Measurements from ENCODE around the gene TRERF1.

The TRERF1 gene

GRCh38 chr6:42249279-42249678 is 202.4 kb downstream of the TRERF1 start:
- H3K27me3 ChIP-seq (ENCODE audit: insufficient read depth, low read length), result peaks cover 4% of the 10 kb centered on the region
- no peaks in the 10 kb centered on the region for H3K79me2 ChIP-seq (ENCODE audit: insufficient read depth, low read length)
- H3K9ac ChIP-seq (ENCODE audit: low read length), result no peak overlapping the region
- H3K9me3 ChIP-seq (ENCODE audit: low read length), result no peaks in the 10 kb centered on the region
- H2AFZ ChIP-seq (ENCODE audit: low read length), result no peak overlapping the region
- H3K9me2 ChIP-seq (ENCODE audit: low read depth, low read length), result no peaks in the 10 kb centered on the region
- no peak overlapping the region for H3K4me3 ChIP-seq (ENCODE audit: low read depth, low read length, poor library complexity, severe bottlenecking)
- H3K27ac ChIP-seq (ENCODE audit: low read depth, low read length, poor library complexity, severe bottlenecking), result no peak overlapping the region
- no peak overlapping the region for H3K4me2 ChIP-seq (ENCODE audit: low read length)
- no peaks in the 10 kb centered on the region for H3F3A ChIP-seq (ENCODE audit: insufficient read depth, low read length)
- TF ChIP-seq CTCF (IDR thresholded peaks at IDR 0.05; ENCODE audit: low read length), result no peak
- no peak for TF ChIP-seq EZH2 (IDR thresholded peaks at IDR 0.05; ENCODE audit: borderline replicate concordance, low read length)
- no peaks in the 10 kb centered on the region for H3K36me3 ChIP-seq (ENCODE audit: insufficient read depth, low read length)
- H4K20me1 ChIP-seq (ENCODE audit: insufficient read depth, low read length), result no peaks in the 10 kb centered on the region
- H3K4me1 ChIP-seq (ENCODE audit: insufficient read depth, low read length, severe bottlenecking), result no peaks in the 10 kb centered on the region

- Histone ChIP-seq H3K4me1 (ENCODE audit: insufficient read depth, low read length, severe bottlenecking) (no peaks in the 10 kb centered on the region), H2AFZ (ENCODE audit: low read length) (no peak overlapping the region), H3K9ac (ENCODE audit: low read length) (no peak overlapping the region), H4K20me1 (ENCODE audit: insufficient read depth, low read length) (no peaks in the 10 kb centered on the region), H3K36me3 (ENCODE audit: insufficient read depth, low read length) (no peaks in the 10 kb centered on the region), H3K79me2 (ENCODE audit: insufficient read depth, low read length) (no peaks in the 10 kb centered on the region), H3K4me2 (ENCODE audit: low read length) (no peak overlapping the region), H3K9me3 (ENCODE audit: low read length) (no peaks in the 10 kb centered on the region), H3K4me3 (ENCODE audit: low read depth, low read length, poor library complexity, severe bottlenecking) (no peak overlapping the region), H3F3A (ENCODE audit: insufficient read depth, low read length) (no peaks in the 10 kb centered on the region), H3K27me3 (ENCODE audit: insufficient read depth, low read length) (peaks cover 4% of the 10 kb centered on the region), H3K9me2 (ENCODE audit: low read depth, low read length) (no peaks in the 10 kb centered on the region), H3K27ac (ENCODE audit: low read depth, low read length, poor library complexity, severe bottlenecking) (no peak overlapping the region)
- TF ChIP-seq CTCF (IDR thresholded peaks at IDR 0.05; ENCODE audit: low read length) (no peak), EZH2 (IDR thresholded peaks at IDR 0.05; ENCODE audit: borderline replicate concordance, low read length) (no peak)
Observed at GRCh38 chr6:42243046-42243445, 208.7 kb downstream of the TRERF1 start.

DNA sequence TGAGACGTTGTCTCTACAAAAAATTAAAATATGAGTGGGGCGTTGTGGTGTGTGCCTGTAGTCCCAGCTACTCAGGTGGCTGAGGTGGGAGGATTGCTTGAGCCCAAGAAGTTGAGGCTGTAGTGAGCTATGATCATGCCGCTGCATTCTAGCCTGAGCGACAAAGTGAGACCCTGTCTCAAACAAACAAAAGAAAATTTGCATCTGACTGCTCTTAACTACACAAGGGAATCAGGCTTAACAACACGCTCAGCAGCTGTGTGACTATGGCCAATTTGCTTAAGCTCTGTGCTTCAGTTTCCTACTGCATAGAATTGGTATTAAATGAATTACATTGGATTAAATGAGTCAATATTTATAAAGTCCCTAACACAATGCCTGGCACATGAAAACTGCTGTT is 209.8 kb downstream of the TRERF1 start:
- TF ChIP-seq CTCF (IDR thresholded peaks at IDR 0.05; ENCODE audit: low read length) (no peak), EZH2 (IDR thresholded peaks at IDR 0.05; ENCODE audit: borderline replicate concordance, low read length) (no peak)
- Histone ChIP-seq H3K27ac (ENCODE audit: low read depth, low read length, poor library complexity, severe bottlenecking) (no peak overlapping the region), H3K27me3 (ENCODE audit: insufficient read depth, low read length) (peaks cover 4% of the 10 kb centered on the region), H3K4me3 (ENCODE audit: low read depth, low read length, poor library complexity, severe bottlenecking) (no peak overlapping the region), H3K9ac (ENCODE audit: low read length) (no peak overlapping the region), H3K4me2 (ENCODE audit: low read length) (no peak overlapping the region), H4K20me1 (ENCODE audit: insufficient read depth, low read length) (no peaks in the 10 kb centered on the region), H3F3A (ENCODE audit: insufficient read depth, low read length) (no peaks in the 10 kb centered on the region), H3K9me2 (ENCODE audit: low read depth, low read length) (no peaks in the 10 kb centered on the region), H3K36me3 (ENCODE audit: insufficient read depth, low read length) (no peaks in the 10 kb centered on the region), H3K79me2 (ENCODE audit: insufficient read depth, low read length) (no peaks in the 10 kb centered on the region), H3K9me3 (ENCODE audit: low read length) (no peaks in the 10 kb centered on the region), H3K4me1 (ENCODE audit: insufficient read depth, low read length, severe bottlenecking) (no peaks in the 10 kb centered on the region), H2AFZ (ENCODE audit: low read length) (no peak overlapping the region)

Measured in OCI-LY1 (cell line).